Measurements from ENCODE around the gene IFITM2. TPM values are rescaled to one million over a fixed set of nuclear protein-coding genes. Genes with fewer than 3 reads are reported as not detected.

The IFITM2 gene
- total RNA-seq, 4 donors from 2014 or later: 22.2 to 99.4 (median 52.9) TPM

DNA sequence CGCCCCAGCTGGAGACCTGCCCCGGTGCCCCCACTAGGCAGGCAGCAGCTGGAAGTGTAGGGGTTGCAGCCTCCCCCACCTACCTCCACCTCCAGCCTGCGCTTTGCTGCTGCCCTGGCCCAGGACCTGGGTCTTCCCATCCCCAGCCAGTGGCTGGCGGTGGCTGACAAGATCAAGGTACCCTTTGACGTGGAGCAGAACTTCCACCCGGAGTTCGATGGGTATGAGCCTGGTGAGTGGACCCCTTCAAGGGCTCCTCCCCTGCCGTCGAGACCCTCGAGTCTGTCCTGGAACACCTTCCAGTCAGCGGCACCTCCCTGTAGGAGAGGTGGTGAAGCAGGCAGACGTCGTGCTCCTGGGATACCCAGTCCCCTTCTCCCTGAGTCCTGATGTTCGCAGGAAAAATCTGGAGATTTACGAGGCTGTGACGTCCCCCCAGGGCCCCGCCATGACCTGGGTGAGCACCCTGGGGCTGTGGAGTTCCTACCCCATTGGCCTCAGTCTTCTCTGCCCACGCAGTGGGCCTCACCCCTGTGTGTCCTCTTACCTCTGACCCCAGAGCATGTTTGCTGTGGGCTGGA lies 14.3 kb upstream of the IFITM2 start:
- no peak overlapping the region for H3K4me3 ChIP-seq (ENCODE audit: low read depth, poor library complexity, severe bottlenecking)
- no peak for TF ChIP-seq POLR2A (IDR thresholded peaks at IDR 0.05)
- no peak for TF ChIP-seq CTCF (IDR thresholded peaks at IDR 0.05)
- DNase-seq (ENCODE audit: low spot score in 2 of 2): no peak
- WGBS, 2 donors: 85 to 90% methylated on average over 14 to 16 of the region's 18 CpGs
- intact Hi-C loops (cut with DNase I; ENCODE audit: low total_unique reads): no loop called here

DNA sequence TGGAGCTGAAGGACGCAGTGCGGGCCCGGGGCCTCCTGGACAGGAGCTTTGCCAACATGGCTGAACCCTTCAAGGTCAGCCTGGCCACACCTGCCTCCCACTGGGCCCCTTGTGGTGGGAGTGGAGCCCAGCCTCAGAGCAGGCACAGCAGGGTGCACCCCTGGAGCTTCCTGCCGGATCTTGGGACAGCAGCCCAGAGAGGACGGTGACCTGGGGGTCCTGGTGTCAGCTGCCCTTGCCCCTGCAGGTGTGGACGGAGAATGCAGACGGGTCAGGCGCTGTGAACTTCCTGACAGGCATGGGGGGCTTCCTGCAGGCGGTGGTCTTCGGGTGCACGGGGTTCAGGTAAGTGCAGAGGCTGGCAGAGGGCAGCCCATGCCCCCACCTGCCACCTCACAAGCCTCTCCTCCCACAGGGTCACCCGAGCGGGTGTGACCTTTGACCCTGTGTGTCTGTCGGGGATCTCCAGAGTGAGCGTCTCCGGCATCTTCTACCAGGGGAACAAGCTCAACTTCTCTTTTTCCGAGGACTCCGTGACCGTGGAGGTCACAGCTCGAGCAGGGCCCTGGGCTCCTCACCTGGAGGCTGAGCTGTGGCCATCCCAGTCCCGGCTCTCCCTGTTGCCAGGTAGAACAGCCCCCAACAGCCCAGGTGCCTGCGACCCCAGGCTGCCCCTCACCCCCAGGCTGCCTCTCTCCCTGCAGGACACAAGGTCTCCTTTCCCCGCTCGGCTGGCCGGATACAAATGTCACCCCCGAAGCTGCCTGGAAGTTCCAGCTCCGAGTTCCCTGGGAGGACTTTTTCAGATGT lies 13.6 kb upstream of the IFITM2 start:
- intact Hi-C loops (cut with DNase I; ENCODE audit: low total_unique reads): no loop called here
- no peak overlapping the region for H3K4me3 ChIP-seq (ENCODE audit: low read depth, poor library complexity, severe bottlenecking)
- DNase-seq (ENCODE audit: low spot score in 2 of 2): peak in 1 of 2 donors; percentile 85
- TF ChIP-seq POLR2A (IDR thresholded peaks at IDR 0.05) (no peak), CTCF (IDR thresholded peaks at IDR 0.05) (no peak)
- WGBS, 2 donors: 89 to 90% methylated on average over 21 to 27 of the region's 27 CpGs

GRCh38 chr11:294780-295179 lies 12.8 kb upstream of the IFITM2 start:
- TF ChIP-seq POLR2A (IDR thresholded peaks at IDR 0.05): no peak
- TF ChIP-seq CTCF (IDR thresholded peaks at IDR 0.05): no peak
- no peak overlapping the region for H3K4me3 ChIP-seq (ENCODE audit: low read depth, poor library complexity, severe bottlenecking)
- intact Hi-C loops (cut with DNase I; ENCODE audit: low total_unique reads): no loop called here
- DNase-seq (ENCODE audit: low spot score in 2 of 2): peak in 1 of 2 donors; percentile 83
- 87 to 91% methylated on average over 16 of the region's 16 CpGs for WGBS, 2 donors

DNA sequence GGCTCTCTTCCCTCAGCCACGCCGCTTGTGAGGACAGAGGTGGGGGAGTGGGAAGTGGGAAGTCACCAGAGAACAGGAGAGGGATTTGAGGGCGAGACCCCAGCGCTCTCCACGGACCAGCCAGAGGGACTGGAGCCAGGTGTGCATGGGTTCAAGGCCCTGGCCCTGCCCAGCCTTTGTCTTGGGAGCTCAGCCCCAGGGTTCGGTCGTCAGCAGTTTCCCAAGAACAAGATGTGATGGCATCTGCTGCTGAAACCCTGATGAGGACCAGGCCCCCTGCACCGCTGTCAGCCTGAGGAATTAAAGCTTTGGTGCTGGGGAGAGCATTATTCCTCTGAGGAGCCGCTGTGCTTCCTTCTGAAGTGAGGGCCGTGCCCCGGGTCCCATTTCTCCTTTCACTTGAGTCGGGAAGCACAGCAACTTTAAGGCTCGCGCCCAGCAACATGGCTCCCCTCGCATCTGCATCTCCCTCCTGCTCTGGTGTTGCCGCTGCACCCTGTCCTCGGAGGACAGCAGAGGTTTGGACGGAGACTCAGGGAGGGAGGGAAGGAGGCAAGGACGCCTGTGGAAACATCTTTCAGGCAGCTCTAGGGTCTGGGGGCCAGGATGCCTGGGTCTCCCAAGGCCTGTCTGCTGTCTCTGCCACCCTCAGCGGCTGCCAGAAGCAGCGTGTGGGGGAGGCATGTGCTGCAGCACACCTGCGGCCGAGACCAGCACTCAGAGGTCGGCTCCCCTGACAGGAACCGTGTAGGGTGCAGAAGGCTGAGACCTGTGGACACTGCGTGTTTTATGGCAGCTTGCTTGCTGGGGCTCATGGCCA lies 12.1 kb upstream of the IFITM2 start:
- H3K4me3 ChIP-seq (ENCODE audit: low read depth, poor library complexity, severe bottlenecking): no peak overlapping the region
- WGBS, 2 donors: 80 to 82% methylated on average over 23 to 26 of the region's 26 CpGs
- TF ChIP-seq CTCF (IDR thresholded peaks at IDR 0.05) (no peak), POLR2A (IDR thresholded peaks at IDR 0.05) (no peak)
- DNase-seq (ENCODE audit: low spot score in 2 of 2): peak in 1 of 2 donors; percentile 75
- intact Hi-C loops (cut with DNase I; ENCODE audit: low total_unique reads): no loop called here

DNA sequence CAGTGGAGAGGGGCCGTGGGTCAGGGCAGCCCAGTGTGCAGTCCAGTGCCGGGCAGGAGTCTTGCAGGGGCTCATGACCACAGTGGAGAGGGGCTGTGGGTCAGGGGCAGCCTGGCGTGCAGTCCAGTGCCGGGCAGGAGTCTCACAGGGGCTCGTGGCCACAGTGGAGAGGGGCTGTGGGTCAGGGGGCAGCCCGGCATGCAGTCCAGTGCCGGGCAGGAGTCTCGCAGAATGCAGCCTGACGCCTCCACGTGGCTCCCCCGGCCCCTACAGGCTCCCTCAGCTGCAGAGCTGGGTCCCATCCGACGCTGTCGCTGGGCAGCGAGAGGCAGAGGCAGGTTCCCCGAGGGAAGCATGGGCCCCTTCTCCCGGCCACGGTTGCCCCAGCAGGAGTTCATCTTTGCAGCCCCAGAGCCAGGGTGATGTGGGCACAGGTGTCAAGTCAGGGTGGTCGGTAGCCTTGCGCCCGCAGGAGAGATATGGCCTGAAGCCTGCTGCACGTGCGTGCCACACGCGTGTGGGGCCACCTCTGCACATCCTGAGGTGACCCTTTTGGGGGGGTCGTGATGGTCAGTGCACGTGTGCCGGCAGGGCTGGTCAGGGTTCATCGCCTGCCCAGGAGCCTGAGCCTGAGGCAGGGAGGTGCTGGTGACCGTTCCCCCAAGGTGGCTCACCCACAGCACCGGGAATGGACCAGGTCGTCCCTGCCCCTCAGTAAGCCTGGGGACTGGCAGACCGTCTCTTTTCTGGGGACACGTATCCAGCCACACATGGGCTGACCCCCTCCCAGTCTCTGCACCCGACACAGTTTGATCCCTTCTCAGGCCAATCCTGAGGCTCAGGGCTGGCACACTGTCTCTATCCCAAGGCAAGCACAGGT lies 11.2 kb upstream of the IFITM2 start:
- H3K4me3 ChIP-seq (ENCODE audit: low read depth, poor library complexity, severe bottlenecking): no peak overlapping the region
- intact Hi-C loops (cut with DNase I; ENCODE audit: low total_unique reads): no loop called here
- WGBS, 2 donors: 80 to 82% methylated on average over 31 to 32 of the region's 35 CpGs
- DNase-seq (ENCODE audit: low spot score in 2 of 2): peak in 1 of 2 donors; percentile 82
- TF ChIP-seq POLR2A (IDR thresholded peaks at IDR 0.05): no peak
- no peak for TF ChIP-seq CTCF (IDR thresholded peaks at IDR 0.05)
